Cortex of kidney (tissue), 1 donor: ENCODE data around the gene LRP1B.

Source experiments
- DNase-seq: peaks from one replicate; lab custom pipeline; 2025; lab: John Stamatoyannopoulos, UW

LRP1B gene

DNA sequence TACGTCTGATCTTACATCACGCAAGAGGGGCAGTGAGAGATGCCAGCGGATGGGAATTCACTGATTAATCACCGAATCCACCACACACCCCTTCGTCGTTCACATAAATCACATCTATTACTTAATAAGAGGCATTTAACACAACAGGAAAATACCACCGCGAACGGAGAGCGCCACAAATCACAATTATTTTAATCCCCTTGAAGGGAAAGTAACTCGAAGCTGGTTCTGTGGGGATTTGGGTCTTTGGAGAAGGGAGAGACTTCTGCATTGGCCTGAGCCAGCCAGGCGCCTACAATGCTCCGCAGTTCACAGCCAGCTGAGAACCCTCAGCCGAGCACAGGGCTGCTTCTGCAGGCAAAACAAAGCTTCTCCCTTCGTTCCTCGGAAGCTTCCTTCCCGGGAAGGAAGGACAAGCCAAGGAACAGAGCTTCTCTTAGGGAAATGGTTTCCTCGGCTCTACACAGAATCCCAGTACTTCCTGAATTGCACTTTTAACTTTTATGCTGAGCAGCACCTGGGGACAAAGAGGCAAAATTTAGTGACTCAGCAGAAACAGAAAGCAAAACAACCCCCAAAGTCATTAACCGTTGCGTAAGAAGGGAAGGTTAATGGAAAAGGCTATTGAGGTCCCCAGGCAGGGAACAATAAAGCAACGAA, at the start of gene LRP1B:
TSS of gene LRP1B (minus strand) at position 7 of the 660 bp plus-strand sequence. CDS start 287 bp downstream, outside the sequence.
- no peak for DNase-seq

DNA sequence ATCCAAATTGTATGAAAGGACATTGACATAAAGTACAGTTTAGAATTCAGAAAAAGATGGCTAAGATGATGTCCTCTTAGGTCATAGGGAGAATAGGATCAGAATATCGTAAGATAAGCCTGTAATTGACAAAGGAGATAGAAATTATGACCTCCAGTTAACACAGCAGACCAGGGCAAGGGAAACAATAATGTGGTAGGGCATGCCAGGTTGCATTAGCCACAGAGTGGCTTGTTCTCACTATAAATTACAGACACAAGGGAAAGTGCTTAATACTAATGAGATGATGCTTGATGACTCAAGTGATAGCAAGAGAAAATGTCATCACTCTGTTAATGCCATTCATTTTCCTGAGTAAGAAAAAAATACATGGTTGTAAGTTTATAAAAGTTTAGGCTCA, 48.9 kb upstream of the LRP1B start:
- DNase-seq: no peak

DNA sequence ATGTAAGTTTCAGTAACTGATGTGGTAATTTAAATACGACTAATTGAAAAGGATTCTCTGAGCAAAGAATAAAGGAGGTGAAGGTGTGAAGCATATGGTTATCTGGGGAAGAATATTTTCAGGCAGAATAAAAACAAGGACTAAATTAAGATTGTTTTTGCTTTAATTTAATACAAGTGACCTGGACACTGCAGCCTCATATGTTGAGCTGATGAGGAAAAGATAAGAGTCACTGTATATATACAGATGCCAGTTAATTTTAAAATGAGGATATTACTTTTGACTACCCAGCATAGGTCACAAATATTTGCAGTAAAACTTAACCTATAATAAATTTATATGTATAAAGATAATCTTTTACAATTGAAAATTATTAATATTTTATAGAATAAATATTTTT, 47.8 kb upstream of the LRP1B start:
- DNase-seq: no peak

DNA sequence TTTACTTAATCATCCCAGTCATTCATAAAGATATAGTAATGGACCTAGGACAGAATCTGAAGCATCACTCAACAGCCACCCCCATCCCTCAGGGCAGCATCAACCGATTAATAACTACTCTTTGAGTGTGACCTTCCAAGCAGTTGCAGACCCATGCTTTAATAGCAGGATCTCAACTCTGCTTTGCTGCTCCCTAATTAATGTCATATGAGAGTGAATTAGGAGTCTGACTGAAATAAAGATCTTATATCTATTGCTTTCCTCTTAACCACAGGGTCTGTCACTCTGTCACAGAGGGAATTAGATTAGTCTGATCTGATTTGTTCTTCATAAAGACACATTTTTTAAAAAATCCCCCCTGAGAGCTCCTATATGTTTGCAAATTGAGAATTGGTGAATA, 46.1 kb upstream of the LRP1B start:
- DNase-seq: no peak

DNA sequence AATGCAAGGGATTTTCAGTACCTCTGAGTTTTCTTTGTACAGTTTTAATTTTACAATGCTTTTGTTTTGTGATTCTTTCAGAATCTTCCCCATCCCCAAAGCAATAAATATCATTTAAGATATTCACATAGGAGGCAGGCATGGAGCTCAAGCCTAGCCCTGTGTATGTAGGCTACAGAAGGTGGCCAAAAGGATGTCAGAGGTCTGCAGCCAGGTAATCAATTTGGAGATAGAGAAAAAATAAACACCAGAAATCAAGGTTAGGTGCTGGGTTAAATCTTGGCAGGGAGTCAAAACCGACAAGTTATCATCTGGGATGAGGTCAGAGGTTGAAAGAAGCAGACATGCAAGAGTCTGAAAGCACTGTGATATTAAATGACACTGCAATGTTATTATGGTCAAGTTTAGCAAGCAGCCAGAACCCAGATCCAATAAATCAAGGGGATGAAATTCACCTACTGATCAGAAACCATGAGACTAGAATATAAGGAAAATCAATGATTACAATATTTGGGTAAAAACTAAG, 45.1 kb upstream of the LRP1B start:
- no peak for DNase-seq

DNA sequence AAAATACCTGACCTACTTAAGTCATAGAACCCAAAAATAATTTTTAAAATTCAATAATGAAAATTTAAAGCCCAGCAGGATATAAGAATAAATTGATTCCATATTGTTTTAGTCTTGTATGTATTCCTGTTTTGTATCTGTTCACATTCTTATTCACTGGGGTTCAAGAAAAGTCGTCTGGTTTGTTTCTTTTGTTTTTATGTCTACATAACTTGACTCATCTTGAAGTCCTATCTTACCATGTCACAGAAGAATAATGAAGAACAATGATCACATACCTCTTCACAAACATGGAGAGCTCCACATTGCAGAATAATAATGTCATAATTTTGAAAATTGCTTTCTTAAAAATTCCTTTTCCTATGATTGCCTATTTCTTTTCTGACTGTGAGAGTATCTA, 43.4 kb upstream of the LRP1B start:
- no peak for DNase-seq

DNA sequence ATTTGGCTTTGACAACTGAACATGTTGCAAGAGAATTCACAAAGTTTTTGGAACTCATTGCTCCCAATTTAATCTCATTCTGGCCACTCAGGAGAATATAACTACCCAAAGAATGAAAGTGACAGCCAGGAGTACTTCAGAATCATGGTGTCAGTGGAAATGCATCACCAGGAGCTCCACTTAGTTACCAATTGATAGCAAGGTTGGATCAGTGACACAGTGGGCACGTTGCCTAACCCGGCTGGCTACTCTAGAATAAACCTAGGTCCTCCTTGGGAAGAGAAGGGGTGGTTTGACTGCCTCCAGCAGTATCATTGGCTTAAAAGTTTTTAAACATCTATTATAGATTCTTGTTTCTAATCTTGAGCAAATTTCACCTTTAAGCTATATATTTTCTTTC, 40.0 kb upstream of the LRP1B start:
- DNase-seq: no peak

DNA sequence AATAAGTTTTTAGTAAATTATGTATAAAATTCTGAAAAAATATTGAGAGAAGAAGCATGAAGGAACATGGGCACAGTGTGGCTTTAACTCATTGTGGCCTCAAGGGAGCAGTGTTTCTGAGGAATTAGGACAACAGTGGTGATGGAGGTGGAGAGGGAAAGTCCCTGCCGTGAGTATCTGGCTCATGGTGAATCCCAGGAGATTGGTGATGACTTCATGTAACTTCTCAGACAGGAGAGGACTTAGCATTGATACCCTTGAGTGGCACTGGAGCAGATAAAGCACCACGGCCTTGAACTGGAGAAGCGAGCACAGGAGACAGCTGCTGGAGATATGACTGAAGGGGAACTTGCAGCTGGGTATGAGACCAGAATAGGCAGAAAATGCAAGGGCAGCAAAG, 35.0 kb upstream of the LRP1B start:
- DNase-seq: no peak

DNA sequence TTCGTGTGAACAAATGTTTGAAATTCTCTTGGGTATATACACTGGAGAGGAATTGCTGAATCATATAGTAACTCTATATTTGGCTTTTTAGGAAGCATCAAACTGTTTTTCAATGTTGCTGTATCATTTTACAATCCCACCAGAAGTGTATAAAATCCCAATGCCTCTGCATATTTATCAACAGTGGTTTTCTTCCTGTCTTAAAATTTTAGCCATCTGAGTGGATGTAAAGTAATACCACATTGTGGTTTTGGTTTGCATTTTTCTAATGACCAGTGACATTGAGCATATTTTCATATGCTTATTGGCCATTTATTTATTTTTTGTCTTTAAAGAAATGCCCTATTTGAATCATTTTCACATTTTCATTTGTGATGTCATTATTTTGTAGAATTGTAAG, 22.8 kb upstream of the LRP1B start:
- no peak for DNase-seq

DNA sequence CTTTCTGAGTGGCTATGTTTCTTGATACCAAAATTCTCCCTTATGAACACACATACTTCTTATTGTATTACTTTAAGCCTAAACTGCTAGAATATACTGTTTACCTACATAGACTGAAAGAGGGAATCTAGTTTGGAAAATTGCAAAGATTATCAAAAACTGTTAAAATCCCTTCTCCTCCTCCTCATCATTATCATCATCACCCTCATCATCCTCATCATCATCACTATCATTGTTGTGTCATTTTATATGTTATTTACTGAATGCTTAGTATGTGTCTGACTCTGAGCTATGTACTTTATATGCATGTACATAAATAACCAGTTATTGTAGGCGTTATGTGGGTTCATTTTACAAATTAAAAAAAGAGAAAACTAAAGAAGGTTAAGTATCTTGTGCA, 19.6 kb upstream of the LRP1B start:
- DNase-seq: no peak

DNA sequence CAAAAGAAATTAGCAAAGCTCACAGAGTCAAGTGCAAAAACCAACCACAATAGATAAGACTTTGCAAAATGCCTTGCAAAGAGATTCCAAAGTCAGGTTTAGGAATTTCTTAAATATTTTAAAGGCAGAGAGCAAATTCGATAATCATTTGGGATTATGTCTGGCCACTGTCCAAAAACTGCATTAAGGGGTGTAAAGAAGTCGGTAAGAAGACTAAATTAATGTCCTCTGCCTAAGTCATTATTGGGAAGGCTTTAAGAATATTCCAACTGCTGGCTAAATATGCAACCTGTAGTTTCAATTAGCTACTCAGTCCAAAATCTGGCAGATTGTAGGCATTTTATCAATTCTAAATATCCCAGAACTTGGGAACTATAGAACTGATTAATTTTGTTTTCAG, 13.7 kb upstream of the LRP1B start:
- DNase-seq: no peak

DNA sequence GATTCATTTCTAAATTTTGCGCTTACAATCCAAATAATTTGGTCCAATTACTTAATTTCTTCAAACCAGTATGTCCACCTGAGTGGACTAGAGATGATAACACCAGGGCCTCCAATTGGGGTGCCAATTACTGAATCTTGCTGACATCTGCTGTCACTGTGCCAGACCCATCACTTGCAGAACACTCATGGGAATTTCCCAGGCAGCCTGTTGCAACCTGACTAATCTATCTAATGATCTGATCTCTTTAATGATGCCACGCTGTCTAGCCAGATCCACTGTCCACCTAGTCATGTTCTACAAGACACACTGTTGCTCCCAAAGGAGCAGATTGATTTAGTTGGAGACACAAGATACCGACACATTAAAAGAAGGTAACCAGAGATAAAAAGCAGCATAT, 11.8 kb upstream of the LRP1B start:
- no peak for DNase-seq

DNA sequence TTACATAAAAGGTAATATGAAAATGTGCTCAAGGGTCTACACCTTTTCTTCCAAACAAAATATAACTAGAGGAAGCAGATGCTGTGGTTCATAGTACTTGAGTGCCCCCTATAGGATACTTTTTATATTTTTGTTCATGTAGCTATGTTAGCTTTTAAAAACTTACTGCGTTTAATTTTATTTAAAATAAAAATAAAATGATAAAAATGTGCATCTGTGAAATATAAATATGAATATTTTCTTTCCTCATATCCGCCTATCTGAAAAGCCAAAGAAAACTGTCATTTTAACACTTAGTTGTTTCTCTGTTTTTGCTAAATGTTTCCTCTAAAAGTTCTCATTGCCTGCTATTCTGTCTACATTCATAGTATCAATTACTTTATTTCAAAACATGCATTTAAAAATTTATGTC, 9.6 kb upstream of the LRP1B start:
- no peak for DNase-seq

DNA sequence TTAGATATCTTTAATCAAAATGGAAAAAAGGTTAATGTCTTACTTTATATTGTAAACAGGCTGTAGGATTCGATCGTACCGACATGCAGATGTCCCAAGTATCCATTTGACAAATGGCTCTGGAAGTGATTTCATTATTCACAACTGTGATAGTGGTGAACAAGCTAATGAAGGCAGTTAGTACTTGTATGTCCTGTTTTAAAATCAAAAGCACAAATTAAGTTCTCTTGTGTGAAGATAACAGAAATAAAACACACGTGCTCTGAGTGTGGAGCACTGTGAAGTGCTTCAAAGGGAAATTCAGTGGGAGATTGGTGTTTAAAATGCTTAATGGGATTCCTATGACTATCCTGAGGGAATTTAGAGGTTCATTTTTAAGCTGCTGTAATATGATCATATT, 8.6 kb upstream of the LRP1B start:
- DNase-seq: no peak

DNA sequence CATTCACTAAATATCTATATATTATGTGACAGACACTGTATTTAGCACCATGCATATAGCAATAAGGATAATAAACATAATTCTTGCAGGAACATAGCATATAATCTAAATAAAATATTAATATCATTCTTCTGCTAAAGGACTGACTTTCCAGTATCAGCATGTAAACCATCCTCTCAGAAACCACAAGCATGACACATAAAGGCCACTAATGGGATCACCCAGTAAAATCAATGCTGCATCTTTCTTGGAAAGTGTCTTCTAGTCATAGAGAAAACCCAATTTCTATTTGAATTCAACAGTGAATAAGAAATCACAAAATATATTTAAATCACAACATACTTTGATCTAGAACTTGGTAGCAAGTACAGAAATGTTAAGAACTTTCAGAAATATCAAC, 5.8 kb upstream of the LRP1B start:
- DNase-seq: no peak

DNA sequence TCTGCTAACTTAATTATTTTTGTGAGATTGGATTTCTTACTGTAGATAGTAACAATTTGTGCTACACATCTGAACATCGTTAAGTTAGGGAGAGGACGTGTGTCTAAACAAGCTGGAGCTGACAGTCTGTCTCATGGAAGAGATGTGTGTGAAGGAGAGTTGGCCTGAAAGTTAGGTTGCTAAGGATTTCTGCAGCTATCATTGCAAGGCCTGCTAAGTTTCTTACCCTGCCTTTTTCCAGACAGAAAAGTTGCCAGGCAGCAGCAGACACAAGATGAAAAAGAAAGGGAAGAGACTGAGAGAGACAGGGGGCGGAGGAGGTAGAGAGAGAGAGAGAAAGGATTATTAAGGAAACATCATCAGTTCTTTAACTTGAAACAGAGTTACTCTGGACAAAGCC, 4.1 kb upstream of the LRP1B start:
- no peak for DNase-seq

DNA sequence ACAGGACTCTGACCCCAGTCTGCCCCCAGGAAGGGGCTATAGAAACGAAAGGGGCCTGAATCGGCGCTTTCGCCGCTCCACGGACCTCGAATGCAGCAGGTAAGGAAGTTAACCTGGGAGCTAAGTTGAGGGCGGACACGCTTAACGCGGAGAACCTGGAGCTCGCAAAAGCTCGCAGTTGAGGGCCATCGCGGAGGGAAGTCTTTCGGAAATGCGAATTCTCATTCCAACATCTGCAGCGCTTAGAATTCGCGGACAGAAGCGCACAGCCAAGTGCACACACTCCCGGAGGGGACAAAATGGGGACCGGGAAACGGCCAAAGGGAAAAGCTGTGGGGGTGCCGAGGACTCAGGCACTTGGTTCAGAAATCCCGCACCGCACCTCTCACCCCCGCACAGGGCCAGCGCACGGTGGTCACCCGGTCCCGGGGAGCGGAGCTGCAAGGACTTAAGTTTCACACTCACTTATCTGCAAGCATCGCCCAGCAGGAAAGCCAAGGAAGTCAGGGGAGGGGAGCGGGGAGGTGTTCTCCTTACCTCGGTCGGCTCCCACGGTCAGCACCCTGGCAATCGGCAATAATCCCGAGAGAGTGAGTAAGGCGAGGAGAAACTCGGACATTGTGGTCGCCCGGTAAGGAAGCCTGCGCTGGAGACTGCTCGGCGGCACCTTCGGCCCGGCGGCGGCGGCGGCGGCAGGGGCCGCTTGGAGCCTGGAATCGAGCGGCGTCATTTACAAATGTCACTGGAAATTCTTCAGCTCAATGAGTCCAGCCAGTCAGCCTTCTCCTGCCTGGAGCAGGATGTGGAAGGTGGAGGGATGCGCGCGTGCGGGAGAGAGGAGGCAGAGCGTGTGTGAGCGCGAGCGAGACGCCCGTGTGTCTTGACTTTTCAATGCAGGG, 456 bp downstream of the LRP1B start:
- no peak for DNase-seq

DNA sequence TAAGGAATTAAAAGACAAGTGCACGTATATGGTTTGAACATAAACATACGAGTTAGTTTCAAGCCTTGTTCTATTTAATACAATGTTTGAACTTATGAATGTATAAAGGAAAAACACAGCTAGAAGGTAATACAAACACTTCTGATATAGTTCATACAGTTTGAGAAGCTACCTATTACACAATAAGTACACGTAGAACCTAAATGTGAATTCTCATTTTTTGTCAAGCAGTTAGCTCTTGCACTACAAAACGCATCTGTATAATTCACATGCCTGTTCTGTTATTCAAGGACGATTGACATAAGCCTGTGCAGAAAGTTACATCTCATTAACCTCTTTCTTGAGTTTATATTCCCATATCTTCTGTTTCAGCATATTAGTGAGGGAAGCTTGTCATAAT, 2.7 kb downstream of the LRP1B start:
- no peak for DNase-seq

DNA sequence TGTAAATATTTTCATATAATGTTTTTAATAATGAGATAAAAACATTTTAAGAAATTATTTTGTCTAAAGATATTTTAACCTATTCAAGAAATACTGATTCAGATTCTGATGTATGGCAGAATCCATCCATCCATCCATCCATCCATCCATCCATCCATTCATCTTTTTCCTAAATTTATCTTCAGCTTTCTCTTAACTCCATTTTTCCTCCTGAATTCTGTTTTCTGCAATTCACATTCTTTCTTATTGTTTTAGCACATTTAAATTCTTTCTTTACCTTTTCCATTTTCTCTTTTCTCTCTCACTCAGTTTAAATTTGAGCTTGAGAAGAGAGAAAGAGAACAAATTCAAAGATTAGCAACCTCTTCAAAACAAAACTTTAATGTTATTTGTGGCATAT, 3.6 kb downstream of the LRP1B start:
- no peak for DNase-seq

DNA sequence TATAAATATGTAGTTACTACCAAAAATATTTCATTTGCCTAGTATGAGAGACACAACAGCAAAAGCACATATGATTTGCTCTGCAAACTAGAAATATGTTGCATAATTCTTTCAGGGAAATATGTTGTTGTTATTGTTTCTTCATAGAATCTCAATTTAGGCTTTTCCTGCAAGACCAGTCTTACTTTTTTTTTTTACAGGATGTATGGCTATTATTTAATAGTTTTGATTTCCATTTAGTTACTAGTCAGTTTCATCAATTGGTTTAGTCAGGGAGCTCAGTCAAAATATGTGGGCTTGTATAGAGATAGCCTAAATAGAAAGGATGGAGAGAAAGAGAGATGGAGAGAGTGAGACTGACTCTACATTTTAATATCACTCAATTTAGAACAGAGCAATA, 6.1 kb downstream of the LRP1B start:
- no peak for DNase-seq

DNA sequence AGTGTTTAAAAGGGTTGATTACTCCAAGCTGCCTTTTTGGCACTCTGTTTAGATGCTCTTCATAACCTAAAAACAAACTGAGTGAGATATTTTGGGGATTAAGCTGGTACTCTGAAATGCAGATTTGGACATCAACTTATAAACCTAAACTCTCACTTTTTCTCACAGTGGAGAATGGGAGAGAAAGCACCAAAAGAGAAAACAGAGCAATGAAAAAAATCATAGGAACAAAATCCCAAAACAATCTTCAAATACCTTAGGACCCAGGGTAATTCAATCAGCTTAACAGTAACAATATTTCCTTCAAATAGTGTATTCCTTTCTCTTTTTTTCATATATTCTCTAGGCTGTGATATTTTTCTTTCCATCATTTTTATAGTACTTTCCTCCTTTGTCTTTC, 11.5 kb downstream of the LRP1B start:
- DNase-seq: no peak

DNA sequence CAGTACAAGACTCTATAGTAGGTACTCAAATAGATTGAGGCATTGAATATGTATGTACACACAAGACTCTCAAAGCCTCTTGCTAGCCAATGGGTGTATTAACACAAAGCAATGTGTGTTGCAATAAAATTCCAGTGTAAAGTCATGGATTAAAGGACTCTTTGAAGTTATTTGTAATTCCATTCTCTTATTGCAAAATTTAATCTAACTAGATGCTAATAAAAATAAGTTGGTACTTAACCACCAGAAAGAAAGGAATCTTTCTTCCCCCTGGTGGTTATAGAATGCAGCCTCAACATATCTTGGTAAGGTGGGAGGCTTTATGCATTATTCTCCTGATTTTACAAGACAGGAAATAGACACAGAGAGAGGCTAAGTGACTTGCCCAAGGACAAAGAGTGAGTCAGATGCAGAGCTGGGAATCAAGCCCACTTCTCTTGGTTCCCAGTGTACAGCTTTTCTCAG, 18.0 kb downstream of the LRP1B start:
- no peak for DNase-seq

DNA sequence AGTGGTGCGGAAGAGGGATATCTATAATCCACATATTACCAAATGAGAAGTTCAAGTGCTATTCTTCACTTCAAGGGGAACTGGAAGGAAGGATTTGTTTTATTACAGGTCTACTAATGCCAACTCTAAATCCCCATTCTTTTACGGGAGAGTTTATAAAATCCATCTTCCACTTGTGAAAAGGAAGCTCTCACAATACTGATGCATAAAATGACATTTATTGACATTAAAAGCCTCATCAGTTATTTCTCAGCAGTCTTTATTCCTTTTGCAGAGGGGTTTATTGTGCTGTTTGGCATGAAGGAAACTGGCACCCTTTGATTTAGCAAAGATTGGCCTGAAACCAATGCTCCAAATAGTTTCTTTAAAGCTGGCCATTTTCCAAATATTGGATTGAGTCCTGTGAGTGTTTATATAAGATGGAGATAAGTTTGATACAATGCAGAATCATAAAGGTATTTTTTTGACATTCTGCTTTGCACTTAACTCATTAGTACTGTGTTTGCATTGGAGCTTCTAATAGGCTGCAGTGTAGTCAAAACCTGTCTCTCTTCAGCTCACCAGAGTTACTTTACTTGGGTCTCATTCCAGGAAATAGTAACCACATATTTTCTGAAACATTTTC, 26.6 kb downstream of the LRP1B start:
- DNase-seq: no peak
